GM15510 (cell line): ENCODE measurements around the gene PDCD1LG2.

Experiments
- POLR2A ChIP-seq: IDR thresholded peaks from 3 replicates; pipeline ENCODE4 v1.6.1; 2011; ENCODE audit warnings: borderline replicate concordance; ENCODE audit not compliant: insufficient read length; ENCODE audit errors: extremely low read depth

The PDCD1LG2 gene

DNA sequence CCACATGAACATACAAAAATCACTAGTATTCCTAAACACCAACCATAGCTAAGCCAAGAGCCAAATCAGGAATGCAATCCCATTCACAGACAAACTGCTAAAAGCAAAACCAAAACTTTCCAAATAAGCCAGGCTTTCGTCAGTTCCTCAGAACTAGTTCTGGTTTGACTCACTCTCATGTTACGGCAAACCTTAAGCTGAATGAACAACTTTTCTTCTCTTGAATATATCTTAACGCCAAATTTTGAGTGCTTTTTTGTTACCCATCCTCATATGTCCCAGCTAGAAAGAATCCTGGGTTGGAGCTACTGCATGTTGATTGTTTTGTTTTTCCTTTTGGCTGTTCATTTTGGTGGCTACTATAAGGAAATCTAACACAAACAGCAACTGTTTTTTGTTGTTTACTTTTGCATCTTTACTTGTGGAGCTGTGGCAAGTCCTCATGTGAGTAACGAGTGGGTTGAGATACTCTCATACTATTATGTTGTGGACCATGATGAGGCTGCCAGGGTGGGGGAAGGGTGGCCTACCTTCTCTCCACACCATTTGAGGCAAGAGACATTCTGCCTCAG, at the start of gene PDCD1LG2:
PDCD1LG2 (plus strand) TSS at position 172 of the 572 bp plus-strand sequence. CDS start 12,016 bp downstream, outside the sequence.
- TF ChIP-seq POLR2A, result no peak

DNA sequence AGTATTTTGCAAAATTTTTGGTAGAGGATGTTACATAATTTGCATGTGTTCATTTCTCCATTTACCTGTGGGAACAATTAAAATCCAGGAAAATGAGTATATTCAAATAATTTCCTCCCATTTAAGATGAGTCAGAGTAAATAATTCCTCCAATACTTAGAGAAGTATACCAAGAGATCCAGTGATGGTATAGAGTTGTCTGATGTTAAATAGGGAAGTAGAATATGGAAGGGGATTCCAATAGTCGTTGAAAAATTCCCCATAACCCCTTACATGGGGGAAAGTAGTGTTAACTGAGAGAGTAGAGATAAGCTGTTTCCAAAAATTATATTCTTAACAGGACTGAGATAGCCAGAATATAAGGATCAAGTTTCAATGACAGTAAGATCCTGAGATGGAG, 44.3 kb upstream of the PDCD1LG2 start:
- TF ChIP-seq POLR2A, result no peak

- TF ChIP-seq POLR2A, result no peak
These were observed 43.6 kb upstream of the PDCD1LG2 start for GRCh38 chr9:5466766-5467165.

- TF ChIP-seq POLR2A, result no peak
These were observed 41.5 kb upstream of the PDCD1LG2 start for GRCh38 chr9:5468850-5469249.

- TF ChIP-seq POLR2A, result no peak
These were observed 40.2 kb upstream of the PDCD1LG2 start for GRCh38 chr9:5470122-5470521.

DNA sequence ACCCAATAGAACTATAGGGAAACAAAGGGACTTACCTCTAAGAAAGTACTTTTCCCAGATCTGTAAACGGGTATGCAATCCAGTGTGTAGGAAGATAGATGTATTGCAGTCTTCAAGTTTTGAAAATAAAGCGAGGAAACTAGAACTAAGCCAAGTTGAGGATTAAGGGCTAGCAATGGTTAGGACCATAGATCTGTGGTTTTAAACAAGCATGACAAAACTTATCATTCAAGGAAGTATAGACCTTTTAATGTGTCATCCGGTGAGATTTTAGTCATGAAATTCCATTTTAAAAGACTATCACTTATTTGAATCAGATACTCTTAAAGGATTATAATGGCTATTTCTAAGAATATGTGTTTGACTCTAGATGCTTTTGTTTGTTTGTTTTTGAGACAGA, 39.5 kb upstream of the PDCD1LG2 start:
- no peak for TF ChIP-seq POLR2A

- no peak for TF ChIP-seq POLR2A
These were observed 32.1 kb upstream of the PDCD1LG2 start for GRCh38 chr9:5478206-5478605.

GRCh38 chr9:5479994-5480694, 30.2 kb upstream of the PDCD1LG2 start:
- no peak for TF ChIP-seq POLR2A

- no peak for TF ChIP-seq POLR2A
These were observed 29.4 kb upstream of the PDCD1LG2 start for GRCh38 chr9:5480919-5481318.

DNA sequence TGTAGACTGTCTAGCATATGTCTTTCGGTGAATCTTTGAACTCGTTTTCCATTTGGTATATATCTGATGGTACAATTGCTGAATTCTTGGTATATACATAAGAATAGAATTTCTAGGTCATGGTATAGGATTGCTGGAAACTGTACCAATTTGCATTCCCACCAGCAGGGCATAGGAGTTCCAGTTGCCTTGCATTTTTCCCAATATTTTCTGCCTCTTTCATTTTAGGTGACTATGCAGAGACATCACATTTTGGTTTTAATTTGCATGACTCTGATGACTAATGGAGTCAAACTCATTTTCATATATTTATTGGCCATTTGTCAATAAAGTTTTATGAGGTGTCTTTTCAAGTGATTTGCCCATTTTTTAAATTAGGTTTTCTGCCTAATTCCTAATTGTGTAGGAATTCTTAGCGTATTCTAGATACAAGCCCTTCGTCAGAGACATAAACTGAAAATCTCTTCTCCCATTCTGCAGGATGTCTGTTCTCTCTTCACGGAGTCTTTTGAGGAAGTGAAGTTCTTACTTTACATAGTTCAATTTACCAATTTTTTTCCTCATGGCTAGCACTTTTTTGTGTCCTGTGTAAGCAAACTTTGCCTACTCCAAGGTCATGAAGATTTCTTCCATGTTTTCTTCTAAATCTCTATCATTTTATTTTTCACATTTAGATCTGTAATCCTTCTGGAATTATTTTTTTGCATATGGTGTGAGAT, 28.9 kb upstream of the PDCD1LG2 start:
- TF ChIP-seq POLR2A, result no peak

GRCh38 chr9:5482194-5482593, 28.1 kb upstream of the PDCD1LG2 start:
- TF ChIP-seq POLR2A, result no peak

- TF ChIP-seq POLR2A, result no peak
These were observed 27.0 kb upstream of the PDCD1LG2 start for GRCh38 chr9:5483306-5483705.

DNA sequence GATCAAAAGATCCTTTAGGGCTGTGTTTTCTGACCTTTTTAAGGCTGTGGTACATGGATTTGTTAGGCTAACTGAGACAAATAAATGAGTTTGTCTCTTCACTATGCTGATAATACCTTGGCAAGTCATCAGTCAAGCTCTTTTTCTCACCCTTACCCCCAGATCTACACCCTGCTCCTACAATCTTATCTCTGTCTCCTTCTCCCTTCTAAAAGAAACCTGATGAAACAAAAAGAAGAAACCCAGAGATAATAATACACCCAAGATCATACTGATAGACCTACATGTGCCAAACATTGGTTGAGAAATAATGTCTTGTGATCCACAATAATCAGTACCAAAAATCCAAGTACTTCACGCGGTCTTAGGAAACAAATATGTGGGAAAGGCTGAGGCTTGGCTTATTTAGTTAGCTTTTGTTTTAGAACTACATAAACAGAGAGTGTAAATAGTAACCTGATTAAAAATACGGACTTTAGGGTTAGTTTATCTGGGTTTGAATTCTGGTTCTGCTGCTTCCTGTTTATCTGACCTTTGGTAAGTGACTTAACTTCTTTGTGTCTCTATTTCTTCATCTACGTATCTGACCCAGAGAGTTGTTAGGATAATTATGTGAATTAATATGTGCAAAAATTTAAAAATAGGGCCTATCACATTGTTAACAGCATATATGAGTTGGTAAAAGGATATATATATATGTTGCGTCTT, 24.8 kb upstream of the PDCD1LG2 start:
- no peak for TF ChIP-seq POLR2A

DNA sequence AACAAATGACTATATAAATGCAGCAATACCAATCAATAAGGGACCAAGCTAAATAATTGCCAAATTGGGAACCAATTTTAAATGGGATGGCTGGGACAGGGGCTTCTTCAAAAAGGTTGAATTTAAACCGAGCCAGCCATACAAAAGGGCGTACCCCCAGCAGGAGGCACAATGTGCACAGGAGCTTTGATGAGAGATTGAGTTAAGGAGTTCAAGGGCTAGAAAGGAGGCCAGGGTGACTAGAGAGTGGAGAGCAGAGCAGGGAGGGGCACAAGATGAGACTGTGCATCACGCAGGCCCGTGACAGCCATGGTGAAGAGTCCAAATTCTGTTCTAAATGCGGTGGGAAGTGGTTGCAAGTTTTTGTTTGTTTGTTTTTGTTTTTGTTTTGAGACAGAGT, 23.3 kb upstream of the PDCD1LG2 start:
- TF ChIP-seq POLR2A, result no peak

DNA sequence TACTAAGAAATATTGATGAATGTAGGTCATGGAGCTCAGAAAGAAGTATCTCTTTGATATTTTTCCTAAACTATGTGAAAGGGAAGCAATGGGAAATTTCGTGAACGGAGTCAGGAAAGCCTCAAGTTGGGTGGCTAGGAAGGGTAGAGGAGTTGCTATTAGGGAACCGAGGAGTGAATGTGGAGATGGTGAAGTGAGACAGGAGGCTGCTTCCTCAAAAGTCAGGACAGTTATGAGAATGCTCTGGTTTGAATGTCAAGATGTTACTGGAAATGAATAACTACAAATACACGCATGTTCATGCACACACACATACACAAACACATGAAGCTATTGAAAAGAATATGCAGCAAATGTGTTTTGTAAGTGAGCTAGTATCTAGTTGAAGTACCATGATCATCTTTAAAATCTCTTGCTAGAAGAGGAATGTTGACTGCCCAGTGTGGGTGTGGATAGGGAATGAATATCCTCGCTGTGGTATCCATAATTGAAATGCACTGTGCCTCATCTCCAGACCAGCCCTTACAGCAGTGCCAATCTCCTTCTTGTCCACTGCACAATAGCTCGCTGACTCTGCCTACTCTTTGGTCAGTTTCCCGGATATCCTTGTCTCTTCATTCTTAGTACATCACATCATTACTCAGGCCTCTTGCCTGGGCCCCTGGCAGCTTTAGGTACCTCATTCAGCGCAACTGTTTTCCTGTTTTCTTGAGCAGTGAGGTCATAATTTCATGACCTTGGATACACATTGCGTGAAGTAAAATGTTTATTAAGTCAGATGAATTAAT, 21.9 kb upstream of the PDCD1LG2 start:
- no peak for TF ChIP-seq POLR2A
